Gastrocnemius medialis (tissue), 4 donors: ENCODE data around the gene WDR45.

Experiments
- POLR2A ChIP-seq, 2 donors: fragments of 450-650 bp; IDR thresholded peaks; one replicate each; pipeline ENCODE4 v1.6.1; 2017; ENCODE audit warnings: antibody characterized with exemption in 2 of 2, mild to moderate bottlenecking in 2 of 2, moderate library complexity in 2 of 2
- TF ChIP-seq, protein P1 (sequence below), 5 experiments: fragments of 450-650 bp in 3 of 5; fragments of 200-600 bp in 2 of 5; sonication (generic) in 2 of 5; IDR thresholded peaks in 4 of 5; conservative IDR thresholded peaks in 1 of 5; 1 replicate in 4 of 5; 2 replicates in 1 of 5; pipeline ENCODE4 v1.5.1; 2016 to 2019; ENCODE audit warnings: antibody characterized with exemption in 5 of 5, mild to moderate bottlenecking in 3 of 5, moderate library complexity in 3 of 5

DNA sequence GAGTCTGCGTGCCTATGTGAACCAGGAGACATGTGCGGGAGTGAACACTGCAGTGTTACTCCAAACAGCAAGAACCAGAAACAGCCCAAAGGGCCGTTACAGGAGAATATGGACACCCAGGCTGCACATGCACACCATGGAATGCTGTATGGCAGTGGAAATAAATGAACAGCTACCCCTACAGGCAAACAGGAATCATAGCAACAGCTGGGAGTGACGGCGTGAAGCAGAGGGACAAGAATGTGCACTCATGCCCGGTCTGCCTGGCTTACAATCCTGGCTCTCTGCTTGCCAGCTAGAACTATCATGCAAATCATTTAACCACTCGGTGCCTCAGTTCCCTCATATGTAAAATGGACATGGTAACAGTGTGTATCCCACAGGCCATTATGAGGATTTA lies 27.2 kb upstream of the WDR45 start:
- TF ChIP-seq, protein P1, sequence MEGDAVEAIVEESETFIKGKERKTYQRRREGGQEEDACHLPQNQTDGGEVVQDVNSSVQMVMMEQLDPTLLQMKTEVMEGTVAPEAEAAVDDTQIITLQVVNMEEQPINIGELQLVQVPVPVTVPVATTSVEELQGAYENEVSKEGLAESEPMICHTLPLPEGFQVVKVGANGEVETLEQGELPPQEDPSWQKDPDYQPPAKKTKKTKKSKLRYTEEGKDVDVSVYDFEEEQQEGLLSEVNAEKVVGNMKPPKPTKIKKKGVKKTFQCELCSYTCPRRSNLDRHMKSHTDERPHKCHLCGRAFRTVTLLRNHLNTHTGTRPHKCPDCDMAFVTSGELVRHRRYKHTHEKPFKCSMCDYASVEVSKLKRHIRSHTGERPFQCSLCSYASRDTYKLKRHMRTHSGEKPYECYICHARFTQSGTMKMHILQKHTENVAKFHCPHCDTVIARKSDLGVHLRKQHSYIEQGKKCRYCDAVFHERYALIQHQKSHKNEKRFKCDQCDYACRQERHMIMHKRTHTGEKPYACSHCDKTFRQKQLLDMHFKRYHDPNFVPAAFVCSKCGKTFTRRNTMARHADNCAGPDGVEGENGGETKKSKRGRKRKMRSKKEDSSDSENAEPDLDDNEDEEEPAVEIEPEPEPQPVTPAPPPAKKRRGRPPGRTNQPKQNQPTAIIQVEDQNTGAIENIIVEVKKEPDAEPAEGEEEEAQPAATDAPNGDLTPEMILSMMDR (IDR thresholded peaks at IDR 0.05 in 4 of 5, conservative IDR thresholded peaks at IDR 0.05 in 1 of 5): peak in 2 of 5 experiments; percentile 16 to 34
- TF ChIP-seq POLR2A (IDR thresholded peaks at IDR 0.05): no peak
